ENCODE measurements around the gene THOC1. TPM values are rescaled to one million over a fixed set of nuclear protein-coding genes. Genes with fewer than 3 reads are reported as not detected.

The THOC1 gene
- total RNA-seq, 1 experiment from 2014 or later: 59.2 TPM

DNA sequence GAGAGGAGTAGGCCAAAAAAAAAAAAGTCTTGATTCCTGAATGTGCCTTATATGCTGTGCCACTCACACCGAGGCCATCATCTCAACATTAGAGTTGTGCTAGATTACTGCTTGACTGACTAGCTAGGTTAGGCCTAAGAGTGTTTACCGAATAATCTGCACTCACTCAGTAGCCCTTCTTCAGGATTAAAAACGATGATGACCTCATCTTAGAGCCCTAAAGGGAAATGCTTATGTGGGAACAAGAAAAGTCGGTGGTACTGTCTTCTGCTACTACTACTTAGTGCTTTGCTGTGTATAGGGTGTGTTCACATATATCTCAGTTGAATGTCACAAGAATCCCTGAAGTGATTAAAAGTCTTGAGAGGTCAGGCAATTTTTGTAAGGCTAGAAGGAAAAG, 54.3 kb downstream of the THOC1 start:
- H3K4me3 ChIP-seq: no peak overlapping the region
- H3K27ac ChIP-seq: no peak overlapping the region
- peaks cover 90% of the 10 kb centered on the region for H3K36me3 ChIP-seq
- no peaks in the 10 kb centered on the region for H3K4me1 ChIP-seq
- DNase-seq: no peak
- no peaks in the 10 kb centered on the region for H3K27me3 ChIP-seq
- no peaks in the 10 kb centered on the region for H3K9me3 ChIP-seq (replicated peaks)

- no peaks in the 10 kb centered on the region for H3K27me3 ChIP-seq
- no peak for DNase-seq
- no peak overlapping the region for H3K27ac ChIP-seq
- H3K36me3 ChIP-seq: peaks cover 89% of the 10 kb centered on the region
- H3K4me1 ChIP-seq: no peaks in the 10 kb centered on the region
- H3K4me3 ChIP-seq: no peak overlapping the region
- no peaks in the 10 kb centered on the region for H3K9me3 ChIP-seq (replicated peaks)
Measured at GRCh38 chr18:212780-213179, 55.1 kb downstream of the THOC1 start.

DNA sequence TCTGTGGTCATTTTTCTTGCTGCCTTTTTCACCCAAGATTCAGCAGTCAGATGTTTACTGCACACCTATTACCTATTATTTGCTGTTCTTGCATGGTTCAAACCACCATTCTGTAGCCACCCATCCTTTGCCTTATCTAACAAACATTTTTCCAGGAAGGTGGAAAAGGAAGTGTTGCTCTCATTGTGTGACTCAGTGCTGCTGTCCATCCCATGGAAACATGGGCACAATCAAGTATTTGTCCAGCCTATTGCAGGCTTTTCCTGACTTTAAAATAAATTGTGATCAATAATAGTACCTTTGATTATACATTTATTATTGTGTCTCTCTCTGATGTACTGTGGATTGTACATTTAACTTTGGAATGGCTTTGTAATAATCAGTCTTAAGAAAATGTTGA, 56.3 kb downstream of the THOC1 start:
- no peak for DNase-seq
- H3K9me3 ChIP-seq (replicated peaks): no peaks in the 10 kb centered on the region
- H3K4me1 ChIP-seq: no peaks in the 10 kb centered on the region
- peaks cover 86% of the 10 kb centered on the region for H3K36me3 ChIP-seq
- no peaks in the 10 kb centered on the region for H3K27me3 ChIP-seq
- H3K27ac ChIP-seq: no peak overlapping the region
- no peak overlapping the region for H3K4me3 ChIP-seq

DNA sequence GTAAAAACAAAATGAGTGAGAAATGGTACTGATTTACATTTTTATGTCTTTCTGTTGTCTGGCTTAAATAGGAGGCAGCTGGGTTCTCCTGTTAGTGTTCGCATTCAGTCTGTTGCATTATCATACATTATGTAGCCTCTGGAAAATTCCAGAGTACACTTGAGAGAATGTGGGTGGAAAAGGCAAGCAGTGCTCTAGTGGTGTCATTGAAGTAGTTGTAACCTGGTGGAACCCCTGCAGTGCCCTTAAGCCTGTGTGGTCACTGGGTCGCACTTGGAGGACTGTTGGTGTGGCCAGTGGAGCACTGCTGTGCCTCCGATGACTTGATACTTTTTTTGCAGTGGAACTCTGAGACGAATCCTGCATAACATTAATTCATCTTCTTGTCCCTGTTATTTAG, 57.1 kb downstream of the THOC1 start:
- H3K4me3 ChIP-seq: no peak overlapping the region
- no peak for DNase-seq
- H3K9me3 ChIP-seq (replicated peaks): no peaks in the 10 kb centered on the region
- peaks cover 86% of the 10 kb centered on the region for H3K36me3 ChIP-seq
- H3K27me3 ChIP-seq: no peaks in the 10 kb centered on the region
- no peak overlapping the region for H3K27ac ChIP-seq
- H3K4me1 ChIP-seq: no peaks in the 10 kb centered on the region

- H3K36me3 ChIP-seq: peaks cover 86% of the 10 kb centered on the region
- DNase-seq: no peak
- H3K27ac ChIP-seq: no peak overlapping the region
- no peak overlapping the region for H3K4me3 ChIP-seq
- H3K27me3 ChIP-seq: no peaks in the 10 kb centered on the region
- H3K4me1 ChIP-seq: no peaks in the 10 kb centered on the region
- no peaks in the 10 kb centered on the region for H3K9me3 ChIP-seq (replicated peaks)
Measured at GRCh38 chr18:210075-210474, 57.8 kb downstream of the THOC1 start.

DNA sequence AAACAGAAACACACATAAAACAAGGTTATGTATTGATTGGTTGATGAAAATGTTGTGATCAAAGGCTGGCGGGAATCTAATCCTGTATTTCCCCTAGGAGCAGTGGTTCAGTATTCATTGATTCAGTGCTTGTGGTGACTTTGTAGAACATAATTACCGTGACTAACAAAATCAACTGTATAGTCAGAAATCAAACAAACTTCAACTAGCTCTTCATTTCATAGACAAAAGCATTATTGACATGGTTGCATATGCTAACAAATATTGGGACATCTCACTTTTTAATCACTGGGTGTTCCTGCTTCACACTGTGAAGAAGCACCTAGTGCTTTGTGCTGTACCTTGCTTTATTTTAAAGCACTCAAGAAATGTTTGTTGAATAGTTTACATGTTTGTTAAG, 68.1 kb downstream of the THOC1 start:
- no peaks in the 10 kb centered on the region for H3K27me3 ChIP-seq
- H3K27ac ChIP-seq: no peak overlapping the region
- H3K36me3 ChIP-seq: peaks cover 61% of the 10 kb centered on the region
- H3K4me3 ChIP-seq: no peak overlapping the region
- no peaks in the 10 kb centered on the region for H3K4me1 ChIP-seq
- DNase-seq: no peak
- H3K9me3 ChIP-seq (replicated peaks): no peaks in the 10 kb centered on the region

DNA sequence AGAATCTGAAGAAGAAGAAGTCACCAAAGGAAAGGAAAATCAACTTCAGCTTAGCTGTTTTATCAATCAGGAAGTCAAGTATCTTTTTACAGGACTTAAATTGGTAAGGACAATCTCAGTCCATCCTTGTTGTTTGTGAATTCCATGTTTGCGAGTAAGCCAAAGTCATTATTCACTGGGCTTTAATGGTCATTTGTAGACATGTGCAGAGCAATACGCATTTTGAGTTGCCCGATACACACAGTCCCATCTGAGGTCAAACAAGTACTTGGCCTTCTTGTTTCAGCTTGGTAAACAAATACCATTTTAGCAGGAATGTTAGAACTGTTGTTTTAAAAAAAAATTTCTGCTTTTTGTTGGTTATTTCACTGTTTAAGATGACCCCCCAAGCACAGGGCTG, 68.6 kb downstream of the THOC1 start:
- no peak for DNase-seq
- H3K9me3 ChIP-seq (replicated peaks): no peaks in the 10 kb centered on the region
- H3K27me3 ChIP-seq: no peaks in the 10 kb centered on the region
- H3K4me1 ChIP-seq: no peaks in the 10 kb centered on the region
- no peak overlapping the region for H3K4me3 ChIP-seq
- H3K36me3 ChIP-seq: peaks cover 57% of the 10 kb centered on the region
- no peak overlapping the region for H3K27ac ChIP-seq

DNA sequence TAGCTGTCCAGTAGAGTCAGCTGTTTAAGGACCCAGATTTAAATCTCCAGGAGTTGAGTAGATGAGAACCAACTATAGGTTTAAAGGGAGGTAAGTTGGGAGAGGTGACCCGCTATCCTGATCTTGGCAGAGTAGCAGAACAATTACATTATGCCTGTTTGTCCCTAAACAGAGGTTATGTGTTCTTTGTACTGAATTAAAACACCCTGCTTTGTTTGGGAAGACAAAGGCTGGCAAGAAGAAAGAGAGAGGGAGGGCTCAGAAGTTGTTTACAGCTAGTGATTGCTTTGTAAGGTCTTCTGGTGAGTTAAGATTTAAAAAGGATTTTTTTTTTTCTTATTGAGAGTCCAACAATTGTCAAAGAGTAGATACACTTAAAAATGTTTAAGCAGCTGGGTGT, 72.2 kb downstream of the THOC1 start:
- Histone ChIP-seq H3K27ac (no peak overlapping the region), H3K27me3 (no peaks in the 10 kb centered on the region), H3K9me3 (replicated peaks) (no peaks in the 10 kb centered on the region), H3K4me3 (no peak overlapping the region), H3K36me3 (peaks cover 44% of the 10 kb centered on the region), H3K4me1 (no peaks in the 10 kb centered on the region)
- no peak for DNase-seq

DNA sequence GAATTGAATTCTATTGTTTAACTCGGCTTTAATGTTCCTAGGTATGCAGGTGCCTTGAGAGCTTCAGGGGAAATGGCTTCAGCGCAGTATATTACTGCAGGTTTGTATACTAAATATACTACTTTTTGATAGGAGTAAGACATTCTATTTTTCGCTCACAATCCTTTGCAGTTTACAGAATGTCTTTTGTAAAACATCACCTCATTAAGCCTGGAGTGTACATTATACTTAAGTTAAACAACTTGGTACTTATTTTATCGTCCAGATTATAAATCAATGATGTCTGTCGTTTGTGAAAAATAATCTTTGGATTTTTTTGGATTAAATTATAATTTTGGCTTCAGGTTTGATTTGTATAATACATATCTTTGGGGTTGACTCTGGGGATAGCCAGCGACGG, 75.0 kb downstream of the THOC1 start:
- H3K27ac ChIP-seq: no peak overlapping the region
- no peak for DNase-seq
- H3K4me3 ChIP-seq: no peak overlapping the region
- H3K36me3 ChIP-seq: peaks cover 18% of the 10 kb centered on the region
- H3K27me3 ChIP-seq: no peaks in the 10 kb centered on the region
- H3K4me1 ChIP-seq: no peaks in the 10 kb centered on the region
- H3K9me3 ChIP-seq (replicated peaks): no peaks in the 10 kb centered on the region

- no peak for DNase-seq
- Histone ChIP-seq H3K27me3 (no peaks in the 10 kb centered on the region), H3K4me3 (no peak overlapping the region), H3K36me3 (peaks cover 14% of the 10 kb centered on the region; the same call in 1 of the 2 replicates), H3K27ac (no peak overlapping the region), H3K4me1 (no peaks in the 10 kb centered on the region), H3K9me3 (replicated peaks) (no peaks in the 10 kb centered on the region)
Measured at GRCh38 chr18:191725-192124, 76.1 kb downstream of the THOC1 start.

DNA sequence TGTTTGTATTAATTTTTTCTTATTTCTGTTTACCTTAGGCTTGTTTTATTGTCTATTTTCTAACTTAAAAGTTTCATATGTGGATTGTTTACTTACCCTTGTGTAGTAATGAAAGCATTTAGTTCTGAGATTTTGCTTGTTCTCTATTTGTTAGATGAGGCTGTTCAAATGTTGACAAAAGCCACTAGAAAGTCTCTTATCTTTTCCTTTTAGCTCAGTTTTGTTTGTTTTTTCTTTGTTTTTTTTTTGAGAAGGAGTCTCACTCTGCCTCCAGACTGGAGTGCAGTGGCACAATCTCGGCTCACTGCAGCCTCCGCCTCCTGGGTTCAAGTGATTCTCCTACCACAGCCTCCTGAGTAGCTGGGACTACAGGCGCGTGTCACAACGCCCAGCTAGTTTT, 78.6 kb downstream of the THOC1 start:
- no peak for DNase-seq
- Histone ChIP-seq H3K27me3 (no peaks in the 10 kb centered on the region), H3K4me1 (no peaks in the 10 kb centered on the region), H3K9me3 (replicated peaks) (no peaks in the 10 kb centered on the region), H3K36me3 (peaks cover 19% of the 10 kb centered on the region; the same call in 1 of the 2 replicates), H3K4me3 (no peak overlapping the region), H3K27ac (no peak overlapping the region)

- no peak overlapping the region for H3K27ac ChIP-seq
- no peaks in the 10 kb centered on the region for H3K4me1 ChIP-seq
- H3K36me3 ChIP-seq: peaks cover 32% of the 10 kb centered on the region
- H3K9me3 ChIP-seq (replicated peaks): no peaks in the 10 kb centered on the region
- no peaks in the 10 kb centered on the region for H3K27me3 ChIP-seq
- H3K4me3 ChIP-seq: no peak overlapping the region
- DNase-seq: peak in 1 of 2 experiments; percentile 22
Measured at GRCh38 chr18:183769-184168, 84.1 kb downstream of the THOC1 start.

GRCh38 chr18:181711-182110, 86.1 kb downstream of the THOC1 start:
- H3K27ac ChIP-seq: no peak overlapping the region
- no peaks in the 10 kb centered on the region for H3K9me3 ChIP-seq (replicated peaks)
- no peak for DNase-seq
- H3K4me3 ChIP-seq: no peak overlapping the region
- peaks cover 29% of the 10 kb centered on the region for H3K36me3 ChIP-seq
- no peaks in the 10 kb centered on the region for H3K27me3 ChIP-seq
- no peaks in the 10 kb centered on the region for H3K4me1 ChIP-seq

GRCh38 chr18:179499-179898, 88.3 kb downstream of the THOC1 start:
- no peaks in the 10 kb centered on the region for H3K4me1 ChIP-seq
- no peak for DNase-seq
- no peak overlapping the region for H3K4me3 ChIP-seq
- H3K27me3 ChIP-seq: no peaks in the 10 kb centered on the region
- no peaks in the 10 kb centered on the region for H3K9me3 ChIP-seq (replicated peaks)
- H3K36me3 ChIP-seq: peaks cover 26% of the 10 kb centered on the region
- no peak overlapping the region for H3K27ac ChIP-seq

DNA sequence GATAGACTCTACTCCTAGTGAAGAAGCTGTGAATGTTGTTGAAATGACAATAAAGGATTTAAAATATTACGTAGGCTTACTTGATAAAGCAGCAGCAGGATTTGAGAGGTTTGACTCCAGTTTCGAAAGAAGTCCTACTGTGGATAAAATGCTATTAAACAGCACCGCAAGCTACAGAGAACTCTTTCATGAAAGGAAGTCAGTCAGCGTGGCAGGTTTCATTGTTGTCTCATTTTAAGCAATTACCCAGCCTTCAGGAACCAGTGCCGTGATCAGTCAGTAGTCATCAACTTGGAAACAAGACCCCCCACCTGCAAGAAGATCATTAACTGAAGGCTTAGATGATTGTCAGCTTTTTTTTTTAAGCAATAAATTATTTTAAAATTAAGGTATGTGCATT, 95.5 kb downstream of the THOC1 start:
- H3K27ac ChIP-seq: no peak overlapping the region
- peaks cover 26% of the 10 kb centered on the region for H3K36me3 ChIP-seq
- no peak for DNase-seq
- H3K27me3 ChIP-seq: no peaks in the 10 kb centered on the region
- H3K4me3 ChIP-seq: no peak overlapping the region
- no peaks in the 10 kb centered on the region for H3K4me1 ChIP-seq
- no peaks in the 10 kb centered on the region for H3K9me3 ChIP-seq (replicated peaks)
